NCI-H446 treated with DMSO at 0.1 percent for 48 hours (cell line): ENCODE measurements around the gene LRRC58.
"Not testable (repeated sequence)": the region's sequence is repeated elsewhere in the genome, so short reads cannot be mapped to it uniquely, and the experiment has no call there.

Source experiments
- DNase-seq: peaks from one replicate; lab custom pipeline; 2025; lab: John Stamatoyannopoulos, UW

The LRRC58 gene

GRCh38 chr3:120339362-120339761 is 9.8 kb downstream of the LRRC58 start:
- DNase-seq, result no peak

GRCh38 chr3:120338517-120338916 is 10.6 kb downstream of the LRRC58 start:
- DNase-seq, result no peak

- no peak for DNase-seq
Observed at GRCh38 chr3:120332646-120333045, 16.5 kb downstream of the LRRC58 start.

GRCh38 chr3:120331076-120331475 is 18.1 kb downstream of the LRRC58 start:
- no peak for DNase-seq

GRCh38 chr3:120326784-120327183 is 22.4 kb downstream of the LRRC58 start:
- no peak for DNase-seq

GRCh38 chr3:120324190-120324589 is 25.0 kb downstream of the LRRC58 start:
- no peak for DNase-seq

GRCh38 chr3:120323761-120324160 is 25.4 kb downstream of the LRRC58 start:
- not testable (repeated sequence) for DNase-seq

- no peak for DNase-seq
Observed at GRCh38 chr3:120311863-120312794, 37.0 kb downstream of the LRRC58 start.

GRCh38 chr3:120306519-120307455 is 42.4 kb downstream of the LRRC58 start:
- DNase-seq, result no peak

- no peak for DNase-seq
Observed at GRCh38 chr3:120304616-120305015, 44.5 kb downstream of the LRRC58 start.

- peak; percentile 10 for DNase-seq
Observed at GRCh38 chr3:120302361-120302760, 46.8 kb downstream of the LRRC58 start.

GRCh38 chr3:120300971-120301370 is 48.2 kb downstream of the LRRC58 start:
- no peak for DNase-seq

- DNase-seq, result no peak
Observed at GRCh38 chr3:120299403-120299802, 49.8 kb downstream of the LRRC58 start.

- DNase-seq, result no peak
Observed at GRCh38 chr3:120298996-120299395, 50.2 kb downstream of the LRRC58 start.

GRCh38 chr3:120291552-120291951 is 57.6 kb downstream of the LRRC58 start:
- DNase-seq, result not testable (repeated sequence)

- no peak for DNase-seq
Observed at GRCh38 chr3:120289636-120290035, 59.5 kb downstream of the LRRC58 start.

GRCh38 chr3:120286465-120286864 is 62.7 kb downstream of the LRRC58 start:
- DNase-seq, result no peak

- no peak for DNase-seq
Observed at GRCh38 chr3:120285508-120285841, 63.7 kb downstream of the LRRC58 start.

- DNase-seq, result peak; percentile 21
Observed at GRCh38 chr3:120284747-120285507, 64.2 kb downstream of the LRRC58 start, which contains the start of gene GPR156. GPR156 (minus strand) TSS chr3:120285222; CDS start chr3:120244098, 41,124 bp downstream.

- no peak for DNase-seq
Observed at GRCh38 chr3:120281261-120281660, 67.9 kb downstream of the LRRC58 start.

- DNase-seq, result no peak
Observed at GRCh38 chr3:120280566-120280965, 68.6 kb downstream of the LRRC58 start.

- DNase-seq, result no peak
Observed at GRCh38 chr3:120280026-120280425, 69.1 kb downstream of the LRRC58 start.
